Progenitor cell of endocrine pancreas (in vitro differentiated cells): ENCODE measurements around the gene NOS1AP. TPM values are rescaled to one million over a fixed set of nuclear protein-coding genes. Genes with fewer than 3 reads are reported as not detected.
A peak's percentile ranks its signal among the peaks of the same experiment; 100 is the strongest.
"Not testable (repeated sequence)": the region's sequence is repeated elsewhere in the genome, so short reads cannot be mapped to it uniquely, and the experiment has no call there.

Experiments used
- DNase-seq: peaks from one replicate; pipeline ENCODE4 v3.0.0; 2021; ENCODE audit warnings: low spot score; ENCODE audit not compliant: unreplicated experiment
- H3K27ac Mint-ChIP-seq: 2 replicates; pipeline ENCODE4 v1.8.0; 2021; ENCODE audit warnings: mild to moderate bottlenecking, moderate library complexity, mixed read lengths
- H3K27me3 Mint-ChIP-seq: 2 replicates; pipeline ENCODE4 v1.8.0; 2021; ENCODE audit warnings: mixed read lengths
- H3K36me3 Mint-ChIP-seq: 2 replicates; pipeline ENCODE4 v1.8.0; 2022; ENCODE audit warnings: mixed read lengths; ENCODE audit not compliant: insufficient read depth
- H3K4me1 Mint-ChIP-seq: 2 replicates; pipeline ENCODE4 v1.8.0; 2021; ENCODE audit warnings: low read depth, mixed read lengths
- H3K4me3 Mint-ChIP-seq: 2 replicates; pipeline ENCODE4 v1.8.0; 2021; ENCODE audit warnings: low read depth, mild to moderate bottlenecking, moderate library complexity, mixed read lengths
- H3K9me3 Mint-ChIP-seq: 2 replicates; pipeline ENCODE4 v1.8.0; 2021; ENCODE audit warnings: low read depth, mixed read lengths
- CTCF ChIP-seq: fragments of 200-600 bp; sonication (generic); IDR thresholded peaks from one replicate; pipeline ENCODE4 v1.5.0; 2021; ENCODE audit warnings: antibody characterized with exemption, mild to moderate bottlenecking; ENCODE audit not compliant: unreplicated experiment
- microRNA-seq: library from miRNA; unstranded; fragments of <30 nt; microRNA quantifications from one replicate; pipeline ENCODE4 v1.1.0, GENCODE V29; 2020; ENCODE audit warnings: borderline number of aligned reads; ENCODE audit not compliant: unreplicated experiment
- total RNA-seq: library from RNA; stranded (reverse); gene quantifications from 2 replicates; pipeline ENCODE4 v1.2.1, GENCODE V29; 2021

NOS1AP gene
- total RNA-seq, 1 donor from 2014 or later, result 5.6 TPM

DNA sequence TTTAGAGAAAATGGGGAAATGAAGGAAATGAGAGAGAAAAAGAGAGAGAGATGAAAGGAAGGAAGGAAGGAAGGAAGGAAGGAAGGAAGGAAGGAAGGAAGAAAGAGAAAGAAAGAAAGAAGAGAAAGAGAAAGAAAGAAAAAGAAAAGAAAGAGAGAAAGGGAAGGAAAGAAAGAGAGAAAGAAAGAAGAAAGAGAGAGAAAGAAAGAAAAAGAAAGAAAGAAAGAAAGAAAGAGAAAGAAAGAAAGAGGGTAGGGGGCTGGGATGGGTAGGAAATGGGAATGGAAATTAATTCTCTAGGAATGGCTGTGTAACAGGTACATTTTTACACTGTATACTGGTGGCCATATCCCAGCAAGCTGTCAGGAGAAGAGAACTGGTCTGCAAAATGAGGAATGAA lies 346.7 kb downstream of the NOS1AP start:
- Mint-ChIP-seq H3K4me1 (no peaks in the 10 kb centered on the region), H3K36me3 (no peaks in the 10 kb centered on the region)

DNA sequence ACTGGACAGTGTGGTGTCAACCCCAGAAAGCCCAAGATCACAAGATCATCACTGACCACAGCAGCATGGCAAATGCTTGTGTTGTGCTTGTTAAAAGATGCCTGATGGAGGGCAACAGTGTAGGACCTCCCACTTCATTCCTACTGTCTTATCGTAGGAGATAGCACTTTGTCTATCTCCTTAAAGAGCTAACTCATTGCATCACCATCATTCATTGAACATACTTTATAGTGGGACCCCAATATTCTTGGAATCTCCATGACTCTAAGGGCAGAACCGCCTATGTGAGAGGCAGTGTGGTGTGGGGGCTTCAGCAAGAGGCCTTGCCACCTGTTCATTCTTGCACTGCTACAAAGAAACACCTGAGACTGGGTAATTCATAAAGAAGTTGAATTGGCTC lies 347.4 kb downstream of the NOS1AP start:
- H3K4me3 Mint-ChIP-seq, result no peak overlapping the region
- H3K36me3 Mint-ChIP-seq, result no peaks in the 10 kb centered on the region
- no peaks in the 10 kb centered on the region for H3K4me1 Mint-ChIP-seq
- H3K27me3 Mint-ChIP-seq, result peaks cover 2% of the 10 kb centered on the region
- H3K9me3 Mint-ChIP-seq, result peaks cover 10% of the 10 kb centered on the region
- no peak overlapping the region for H3K27ac Mint-ChIP-seq
- no peak for DNase-seq
- TF ChIP-seq CTCF, result no peak

More for the DNA sequence above, 346.7 kb downstream of the NOS1AP start:
- Mint-ChIP-seq H3K9me3 (peaks cover 10% of the 10 kb centered on the region), H3K4me3 (no peak overlapping the region), H3K27ac (no peak overlapping the region), H3K27me3 (peaks cover 6% of the 10 kb centered on the region)
- TF ChIP-seq CTCF, result no peak
- no peak for DNase-seq

DNA sequence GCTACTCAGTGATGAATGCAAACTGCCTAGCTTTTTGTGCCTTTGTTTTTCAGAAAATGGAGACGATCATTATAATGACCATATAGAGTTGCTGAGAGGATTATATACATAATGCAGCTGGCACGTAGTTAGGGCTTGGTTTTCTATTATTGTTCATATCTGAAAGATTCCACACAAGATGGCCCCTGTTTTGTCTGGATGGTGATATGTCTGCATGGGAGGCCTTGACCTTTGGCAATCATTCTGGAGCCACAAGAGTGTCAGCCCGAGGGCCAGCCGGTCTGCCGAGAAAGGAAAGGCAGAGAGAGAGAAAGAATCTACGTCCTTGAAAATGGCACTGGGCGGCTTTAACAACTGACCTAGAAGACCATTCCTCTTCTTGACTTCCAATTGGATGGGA lies 348.2 kb downstream of the NOS1AP start:
- peaks cover 10% of the 10 kb centered on the region for H3K9me3 Mint-ChIP-seq
- peaks cover 2% of the 10 kb centered on the region for H3K27me3 Mint-ChIP-seq
- no peak for TF ChIP-seq CTCF
- H3K27ac Mint-ChIP-seq, result no peak overlapping the region
- H3K4me3 Mint-ChIP-seq, result no peak overlapping the region
- H3K36me3 Mint-ChIP-seq, result no peaks in the 10 kb centered on the region
- no peaks in the 10 kb centered on the region for H3K4me1 Mint-ChIP-seq
- DNase-seq, result no peak

DNA sequence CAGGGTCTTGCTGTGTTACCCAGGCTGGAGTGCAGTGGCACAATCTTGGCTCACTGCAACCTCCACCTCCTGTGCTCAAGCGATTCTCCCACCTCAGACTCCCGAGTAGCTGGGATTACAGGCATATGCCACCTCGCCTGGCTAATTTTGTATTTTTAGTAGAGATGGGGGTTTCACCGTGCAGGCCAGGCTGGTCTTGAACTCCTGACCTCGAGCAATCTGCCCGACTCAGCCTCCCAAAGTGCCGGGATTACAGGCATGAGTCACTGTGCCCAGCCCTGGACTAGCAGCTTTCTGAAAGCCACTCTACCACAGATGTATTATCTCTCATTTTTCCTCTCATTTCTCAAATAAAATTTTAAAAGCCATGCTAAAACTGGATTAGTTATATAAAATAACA lies 349.1 kb downstream of the NOS1AP start:
- peaks cover 15% of the 10 kb centered on the region for H3K9me3 Mint-ChIP-seq
- not testable (repeated sequence) for H3K4me1 Mint-ChIP-seq, H3K4me3 Mint-ChIP-seq, H3K27ac Mint-ChIP-seq, DNase-seq, H3K36me3 Mint-ChIP-seq, H3K27me3 Mint-ChIP-seq

DNA sequence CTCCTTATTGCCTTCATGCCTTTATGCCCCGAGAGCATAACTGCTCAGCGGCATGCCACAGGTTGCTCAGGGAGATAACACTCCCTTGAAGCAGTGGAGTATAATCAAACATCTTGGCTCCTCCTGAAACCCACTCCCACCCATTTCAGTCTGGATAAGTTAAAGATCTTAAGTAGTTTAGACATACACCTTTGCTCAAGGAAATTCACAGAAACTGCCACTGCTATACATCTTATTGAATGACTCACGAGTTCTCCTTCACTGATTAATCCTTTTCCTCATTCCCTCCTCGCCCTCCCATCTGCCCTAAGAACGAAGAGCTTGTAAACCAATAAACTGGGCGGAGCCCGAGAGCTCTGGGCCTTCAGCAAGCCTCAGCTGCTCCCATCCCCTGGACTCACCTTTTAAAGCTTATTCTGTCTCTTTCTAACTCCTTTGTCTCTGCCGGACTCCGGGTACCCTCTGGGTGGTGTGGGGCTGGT lies 350.0 kb downstream of the NOS1AP start:
- not testable (repeated sequence) for DNase-seq, H3K36me3 Mint-ChIP-seq, H3K4me1 Mint-ChIP-seq, H3K27ac Mint-ChIP-seq, H3K27me3 Mint-ChIP-seq, H3K4me3 Mint-ChIP-seq
- peaks cover 19% of the 10 kb centered on the region for H3K9me3 Mint-ChIP-seq

Small RNAs within 50 kb of the gene (microRNA-seq; reads per million reads assigned to microRNA genes)
- gene MIR4654, result not detected
- 56.7 reads per million, percentile 49 among the genes with 10 or more reads in this experiment for gene MIR556

Other genes starting within 250 kb of the NOS1AP start
- 0.67 and 1.8 TPM in 2 replicates for gene OLFML2B, start 45.8 kb upstream of the NOS1AP start, total RNA-seq